HG03108 (cell line): ENCODE measurements around the gene GBGT1.

ENCODE experiments used
- ATAC-seq: cut with Tn5 transposase; IDR thresholded peaks from one replicate; pipeline ENCODE4 v1.9.1; 2021; ENCODE audit warnings: moderate library complexity; ENCODE audit not compliant: unreplicated experiment

GBGT1 gene

DNA sequence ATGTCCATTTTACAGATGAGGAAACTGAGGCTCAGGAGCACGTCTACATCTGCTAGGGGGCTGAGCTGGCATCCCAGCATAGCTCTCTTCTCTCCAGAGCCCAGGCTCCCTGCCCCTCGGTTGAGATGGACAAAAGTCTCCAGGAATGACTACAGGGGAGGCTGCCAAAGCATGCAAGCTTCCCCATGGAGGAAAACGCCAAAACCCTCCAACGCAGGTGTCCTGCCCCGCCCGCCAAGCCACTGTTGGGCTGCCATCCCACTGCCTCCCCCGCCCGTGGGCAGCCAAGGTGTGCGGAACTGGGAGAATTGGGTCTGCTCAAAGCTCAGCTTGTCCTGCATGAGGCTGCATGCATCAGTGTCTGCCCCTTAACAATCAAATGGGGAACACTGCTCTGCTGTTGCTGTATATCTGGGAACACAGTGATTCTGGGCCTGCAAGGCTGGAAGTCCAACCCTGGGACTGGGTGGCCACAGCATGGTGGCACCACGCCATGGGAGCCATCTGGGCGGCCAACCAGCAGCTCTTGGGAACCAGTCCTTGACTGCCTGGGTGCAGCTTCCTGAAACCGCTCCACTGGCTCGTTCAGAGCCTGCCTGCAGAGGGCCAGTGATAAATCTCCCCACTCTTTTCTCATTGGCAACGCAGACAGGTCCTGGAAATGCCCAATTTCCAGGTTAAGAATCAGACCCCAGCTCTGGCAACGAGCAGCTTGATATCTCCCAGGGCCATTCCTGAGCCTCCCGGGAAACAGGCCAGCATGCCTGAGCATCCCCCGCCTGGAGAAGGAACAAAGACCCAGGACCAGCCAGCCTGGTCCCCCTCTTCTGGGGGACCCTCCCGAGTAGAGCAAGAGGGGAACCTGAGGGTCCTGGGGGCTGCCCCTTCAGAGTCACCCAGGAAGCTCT lies 46.2 kb downstream of the GBGT1 start:
- ATAC-seq: no peak

DNA sequence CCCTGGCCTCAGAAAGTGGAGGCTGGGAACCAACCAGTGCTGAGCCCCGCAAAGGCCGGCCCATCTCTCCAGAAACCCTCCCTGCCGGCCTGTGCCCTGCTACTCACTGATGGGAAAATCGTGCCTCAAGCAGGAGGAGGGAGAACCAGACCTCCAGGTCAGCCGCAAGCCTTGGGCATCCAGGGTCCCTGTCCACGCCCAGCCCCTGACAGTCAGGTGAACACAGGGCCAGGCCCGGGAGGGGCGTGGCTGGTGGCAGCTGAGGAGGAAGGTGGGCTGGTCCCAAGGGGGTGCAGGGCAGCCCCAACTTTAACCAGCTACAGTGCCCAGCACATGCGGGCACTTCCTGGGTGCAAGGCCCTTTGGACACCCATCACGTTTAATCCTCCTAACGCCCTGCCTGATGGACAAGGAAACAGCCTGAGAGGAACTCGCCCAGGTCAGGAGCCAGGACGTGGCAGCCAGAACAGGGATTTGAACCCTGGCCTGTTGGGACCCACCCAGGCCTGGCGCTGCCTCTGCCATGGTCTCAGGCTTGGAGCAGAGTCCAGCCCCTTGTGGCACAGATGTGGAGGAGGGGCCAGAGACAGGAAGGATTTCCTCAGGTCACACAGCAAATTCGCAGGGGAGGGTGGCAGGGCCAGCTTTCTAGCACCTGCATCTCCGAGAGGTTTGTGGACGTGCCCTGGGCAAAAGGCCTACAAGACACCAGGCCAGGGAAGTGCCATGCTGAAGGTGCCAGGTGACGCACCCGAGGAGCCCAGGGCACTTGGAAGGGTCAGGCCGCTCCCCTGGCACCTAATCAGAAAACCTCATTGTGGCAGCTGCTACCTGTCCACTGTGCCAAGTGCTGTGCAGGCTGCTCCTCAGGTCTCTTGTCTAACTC lies 47.1 kb downstream of the GBGT1 start:
- ATAC-seq: no peak

DNA sequence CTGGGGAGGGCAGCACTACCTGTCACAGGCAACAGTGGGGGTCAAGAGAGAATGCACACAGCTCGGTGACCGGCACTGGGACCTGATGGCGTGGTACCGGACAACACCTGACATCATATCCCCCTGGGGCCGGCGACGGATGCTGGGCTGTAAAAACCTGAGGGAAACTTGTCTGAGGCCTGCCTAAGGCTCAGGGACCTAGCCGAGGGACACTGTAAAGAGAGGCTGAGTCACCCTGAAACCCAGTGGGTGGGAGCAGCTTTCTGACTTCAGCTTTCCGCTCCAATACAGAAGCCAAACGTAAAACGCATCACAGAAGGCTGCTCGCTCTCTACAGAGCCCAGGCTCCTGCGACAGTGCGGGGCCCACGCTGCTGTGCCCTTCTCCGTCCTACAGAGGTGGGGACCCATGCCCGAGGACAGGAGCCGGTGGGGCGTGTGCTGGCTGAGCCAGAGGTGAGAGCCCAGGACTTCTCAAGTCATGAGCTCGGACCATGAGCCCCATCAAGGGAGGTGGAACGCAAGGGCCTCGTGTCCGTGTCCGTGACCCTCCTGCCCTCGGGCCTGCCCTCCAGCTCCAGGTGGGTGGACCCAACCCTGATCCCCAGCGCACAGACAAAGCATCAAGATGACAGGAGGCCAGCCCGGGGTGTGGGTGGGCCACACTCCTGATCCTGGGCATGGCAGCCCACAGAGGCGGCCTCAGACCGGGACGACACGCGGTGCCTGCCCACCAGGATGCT lies 47.9 kb downstream of the GBGT1 start:
- ATAC-seq: peak; percentile 71

DNA sequence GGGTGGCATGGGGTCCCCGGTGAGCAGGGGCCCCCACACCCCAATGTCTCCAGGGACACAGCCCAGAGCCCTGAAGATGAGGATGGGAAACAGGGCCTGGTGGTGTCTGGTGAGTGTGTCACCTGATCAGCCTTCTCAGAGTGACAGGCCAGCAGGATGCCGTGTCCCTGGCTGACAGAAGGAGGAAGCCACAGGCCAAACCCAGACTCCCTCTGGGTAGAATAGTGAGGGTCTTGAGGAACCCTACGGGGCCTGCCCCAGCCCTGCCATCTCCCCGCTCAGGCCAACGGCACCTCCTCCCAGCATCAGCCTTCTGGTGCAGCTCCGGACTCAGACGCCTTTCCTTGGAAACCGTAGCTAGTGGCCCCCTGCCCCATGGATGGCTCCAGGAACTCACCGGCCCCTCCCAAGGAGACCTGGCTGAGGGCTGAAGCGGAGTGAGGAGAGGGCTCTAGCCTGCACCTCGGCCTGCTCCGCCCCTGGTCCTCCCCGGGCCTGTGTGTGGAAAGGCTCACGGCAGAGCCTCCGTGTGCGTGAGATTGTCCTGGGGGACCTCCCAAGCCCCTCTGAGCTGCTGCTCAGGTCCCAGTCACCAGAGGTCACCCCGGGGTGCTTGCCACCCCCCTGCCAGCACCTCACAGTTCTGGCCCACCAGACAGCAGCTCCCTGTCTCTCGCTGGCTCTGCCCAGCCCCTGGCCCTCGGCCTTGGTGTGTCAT lies 48.7 kb downstream of the GBGT1 start:
- no peak for ATAC-seq

DNA sequence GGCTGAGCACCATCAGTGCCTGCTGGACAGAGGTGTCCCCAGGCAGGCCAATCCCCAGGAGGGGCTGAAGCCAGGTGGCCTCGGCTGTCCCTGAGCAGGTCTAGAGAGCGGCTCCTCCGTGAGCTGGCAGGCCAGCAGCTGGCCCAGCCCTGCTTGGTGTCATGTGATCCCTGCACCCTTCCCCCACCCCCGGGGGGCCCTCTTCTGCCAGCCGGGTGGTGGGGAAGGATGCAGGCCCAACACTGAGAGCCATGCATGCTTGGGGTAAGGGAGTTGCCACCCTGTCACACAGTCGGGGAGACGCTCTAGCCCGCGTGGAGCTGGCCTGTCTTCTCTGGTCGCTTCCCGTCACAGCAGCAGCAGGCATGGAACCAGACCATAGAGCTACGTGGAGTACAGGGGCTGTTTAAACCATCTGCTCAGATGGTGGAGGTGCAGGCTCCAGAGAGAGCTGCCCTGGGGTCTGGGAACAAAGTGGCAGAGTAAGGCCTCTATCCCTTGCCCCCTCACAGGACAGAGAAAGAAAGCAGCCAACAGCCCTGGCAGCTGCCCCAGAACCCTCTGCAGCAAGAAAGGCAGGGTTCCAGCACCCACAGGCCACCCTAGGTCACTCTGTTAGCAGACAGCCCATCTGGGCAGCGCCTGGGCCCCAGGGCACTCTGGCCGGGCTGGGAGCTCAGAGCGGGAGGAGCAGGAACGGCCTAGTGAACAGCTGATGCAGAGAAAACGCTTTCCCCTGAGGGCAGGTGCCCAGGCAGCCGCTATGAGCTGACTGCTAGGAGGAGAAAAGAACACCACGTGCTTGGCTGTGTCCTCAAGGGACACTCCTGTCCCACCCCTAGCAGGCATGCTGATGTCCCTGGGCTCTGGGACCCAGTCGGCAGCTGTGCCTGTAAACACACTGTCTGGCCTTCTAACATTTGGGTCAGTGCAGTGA lies 49.5 kb downstream of the GBGT1 start:
- ATAC-seq: no peak

DNA sequence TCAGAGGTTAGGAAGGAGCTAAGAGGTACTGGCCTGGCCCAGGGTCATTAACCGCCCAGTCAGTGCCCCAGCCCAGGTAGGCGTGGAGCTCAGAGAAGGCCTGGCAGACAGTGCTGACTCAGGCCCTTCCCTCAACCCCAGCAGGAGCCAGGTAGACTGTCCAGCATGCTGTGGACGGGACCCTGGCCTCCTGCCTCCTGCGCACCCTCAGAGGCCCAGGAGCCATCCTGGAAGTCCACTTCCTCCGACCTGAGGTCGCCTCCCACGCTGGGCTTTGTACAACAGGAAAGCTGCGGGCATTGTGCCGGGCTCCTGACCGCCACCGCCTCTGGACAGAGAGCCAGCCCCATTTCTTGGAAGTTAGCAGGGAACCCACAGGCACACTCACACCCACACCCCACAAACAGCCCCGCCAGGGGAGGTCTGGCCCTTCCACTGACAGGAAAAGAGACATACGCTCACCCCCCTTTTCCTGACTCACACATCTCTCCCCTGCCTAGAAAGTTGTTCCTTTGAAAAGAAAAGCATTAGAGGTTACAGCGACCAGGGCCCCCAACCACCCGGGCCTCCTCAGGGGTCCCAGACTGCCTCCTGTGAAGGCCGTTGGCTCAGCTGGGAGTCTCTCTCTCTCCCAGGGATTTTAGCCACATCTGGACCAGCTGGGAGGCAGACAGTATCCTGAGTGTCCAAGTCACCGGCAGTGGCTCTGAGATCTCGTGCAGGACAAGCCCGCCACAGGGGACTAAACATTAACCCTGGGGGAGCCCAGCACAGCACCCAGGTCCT lies 50.4 kb downstream of the GBGT1 start:
- no peak for ATAC-seq

DNA sequence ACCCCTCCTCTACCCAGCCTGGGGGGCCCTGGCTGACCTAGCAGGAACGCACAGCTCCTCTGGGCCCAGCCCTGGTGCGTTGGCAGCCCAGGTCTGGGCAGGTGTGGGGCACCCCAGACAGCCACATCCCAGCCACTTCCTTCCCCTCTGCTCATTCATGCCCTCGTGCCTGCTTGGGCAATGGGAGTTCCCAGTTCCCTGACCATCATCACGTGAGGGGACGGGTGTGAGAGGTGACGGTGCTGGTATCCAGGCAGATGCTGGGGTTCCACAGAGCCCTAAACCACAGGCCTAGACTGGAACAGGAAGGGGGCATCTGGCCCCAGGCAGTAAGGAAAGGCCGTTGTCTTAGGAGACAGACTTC lies 51.1 kb downstream of the GBGT1 start:
- ATAC-seq: peak; percentile 24

DNA sequence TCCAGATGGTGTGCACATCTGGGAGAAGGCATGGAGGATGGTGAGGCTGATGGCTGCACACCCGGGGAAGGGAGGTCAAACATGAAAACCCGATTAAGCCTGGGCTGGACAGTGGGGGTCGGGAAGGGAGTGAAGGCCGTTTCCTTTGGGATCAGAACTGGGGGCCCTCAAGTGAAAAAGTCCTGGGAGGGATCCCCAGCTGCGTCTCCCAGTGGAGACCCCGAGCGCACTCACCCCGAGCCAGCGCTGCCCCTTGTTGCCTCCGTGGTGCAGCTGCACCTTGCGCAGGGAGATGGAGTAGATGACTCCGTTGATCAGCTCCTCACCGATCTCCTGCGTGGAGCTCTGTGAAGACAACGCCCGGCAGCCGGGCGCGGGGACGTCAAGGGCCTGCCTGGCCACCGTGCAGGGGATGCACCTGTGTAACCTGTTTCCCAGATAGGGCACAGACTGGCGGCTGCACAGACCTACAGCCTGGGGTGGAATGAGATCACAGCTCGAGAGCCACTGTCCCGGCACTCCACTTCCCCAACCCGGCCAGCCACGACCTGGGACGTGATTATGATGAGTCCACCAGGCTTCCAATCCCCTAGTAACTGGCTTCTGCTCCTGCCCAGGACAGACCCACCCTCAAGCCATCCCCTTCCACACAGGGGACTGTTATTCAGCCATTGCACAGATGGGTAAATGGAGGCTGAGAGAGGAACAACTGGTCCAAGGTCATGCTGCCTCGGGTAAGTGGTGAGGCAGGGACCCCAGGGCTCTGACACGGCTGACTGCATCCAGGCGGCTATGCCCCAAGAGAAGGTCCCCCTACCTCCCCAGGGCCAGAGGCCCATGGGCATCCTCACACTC lies 51.7 kb downstream of the GBGT1 start:
- ATAC-seq: no peak

DNA sequence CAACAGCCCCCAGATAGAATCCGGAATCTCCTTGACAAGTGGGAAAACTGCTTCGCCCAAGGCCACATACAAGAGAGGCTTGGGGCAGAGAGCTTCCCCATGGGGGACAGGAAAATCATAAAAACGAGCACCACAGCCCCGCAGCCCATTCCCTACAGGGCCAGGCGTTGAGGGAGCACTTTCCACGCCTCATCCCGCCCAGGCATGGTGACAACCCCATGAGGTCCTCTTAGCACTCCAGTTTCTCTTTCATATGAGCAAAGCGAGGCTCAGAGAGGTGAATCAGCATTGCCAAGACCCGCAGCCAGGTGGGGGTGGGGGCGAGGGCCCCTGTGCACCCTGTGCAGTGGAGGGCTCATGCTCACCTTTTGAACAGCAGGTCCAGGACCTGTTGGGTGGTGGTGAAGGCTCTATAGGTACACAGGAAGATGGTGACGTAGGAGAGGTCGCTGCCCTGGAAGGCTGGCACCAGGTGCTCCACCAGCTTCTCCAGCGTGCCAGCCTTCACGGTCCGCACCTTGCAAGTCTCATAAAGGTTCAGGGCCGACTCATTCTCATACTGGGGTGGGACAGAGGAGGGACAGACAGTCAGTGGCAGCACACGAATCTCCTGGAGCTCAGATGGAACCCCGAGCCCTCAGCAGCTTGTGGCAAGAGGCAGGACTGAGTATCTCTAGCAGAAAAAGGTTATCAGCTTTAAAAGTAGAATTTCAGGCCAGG lies 53.6 kb downstream of the GBGT1 start:
- no peak for ATAC-seq

DNA sequence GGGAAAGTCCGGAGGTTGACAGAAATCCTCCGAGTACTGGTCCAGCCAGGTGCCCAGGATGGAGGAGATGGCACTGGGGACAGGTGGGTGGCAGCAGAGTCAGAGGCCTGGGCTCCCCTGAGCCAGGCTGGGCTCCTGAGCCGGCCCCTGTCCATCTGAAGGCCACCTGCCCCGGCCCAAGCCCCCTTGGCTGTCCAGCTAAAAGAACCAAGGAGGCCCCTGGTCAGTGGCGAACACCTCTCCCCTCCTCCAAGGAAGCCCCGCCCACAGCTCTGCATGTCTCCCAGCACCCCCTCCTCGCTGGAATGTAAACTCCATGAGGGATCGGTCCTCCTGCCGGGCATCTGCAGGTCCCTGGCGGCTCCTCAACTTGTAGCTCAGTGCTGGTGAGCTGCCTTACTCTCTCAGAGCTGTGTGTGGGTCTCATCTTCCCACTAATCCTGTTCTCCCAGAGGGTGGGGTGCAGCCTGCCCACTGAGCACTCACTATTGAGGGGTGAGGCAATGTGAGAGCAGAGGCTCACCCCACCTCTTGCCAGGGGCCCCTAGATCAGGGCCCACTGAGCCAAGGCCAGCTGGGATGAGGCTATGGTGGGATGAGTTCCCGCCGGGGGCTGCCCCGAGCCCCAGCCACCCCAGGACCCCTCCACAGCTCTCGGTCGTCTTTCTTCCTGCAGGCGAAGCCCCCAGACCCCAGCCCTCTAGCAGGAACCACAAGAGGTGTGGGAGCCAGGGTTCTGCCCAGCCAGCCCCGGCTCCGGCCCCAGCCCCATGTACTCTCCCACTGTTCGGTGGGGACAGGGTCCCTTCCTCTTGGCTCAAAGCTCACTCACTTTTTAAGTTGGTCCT lies 54.7 kb downstream of the GBGT1 start:
- no peak for ATAC-seq

DNA sequence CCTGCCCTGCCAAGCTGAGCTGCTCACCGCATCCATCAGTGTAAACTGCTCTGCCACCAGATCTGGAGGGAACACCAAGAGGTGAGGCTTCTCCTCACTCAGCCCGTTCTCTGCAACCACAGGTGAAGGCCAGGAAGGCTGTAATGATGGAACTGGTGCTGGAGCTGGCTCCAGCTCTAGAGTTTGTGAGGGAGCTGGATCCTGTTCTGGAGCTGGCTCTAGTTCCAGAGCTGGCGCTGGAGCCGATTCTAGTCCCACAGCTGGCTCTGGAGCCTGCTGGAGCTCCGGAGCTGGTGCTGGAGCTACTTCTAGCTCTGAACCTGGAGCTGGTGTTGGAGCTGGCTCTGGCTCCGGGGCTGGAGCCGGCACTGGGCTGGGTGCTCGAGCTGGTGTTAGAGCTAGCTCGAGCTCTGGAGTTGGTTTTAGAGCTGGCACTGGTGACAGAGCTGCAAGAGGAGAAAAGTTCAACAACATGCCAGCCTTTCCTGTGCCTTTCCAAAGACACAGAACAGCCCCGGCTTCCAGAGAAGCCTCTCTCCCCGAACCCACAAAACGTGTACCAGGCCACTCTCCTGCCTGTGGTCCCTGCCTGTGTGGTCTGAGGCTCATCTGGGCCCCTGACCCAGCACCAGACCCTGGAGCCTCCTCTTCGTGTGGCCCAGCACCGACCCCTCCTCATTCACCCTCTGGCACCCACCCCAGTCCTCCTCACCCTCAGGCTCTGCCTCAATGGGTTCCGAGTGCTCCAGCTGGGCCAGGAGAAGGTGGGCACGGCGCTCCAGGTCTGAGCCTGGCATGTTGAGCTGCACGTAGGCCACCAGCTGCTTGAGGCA lies 55.5 kb downstream of the GBGT1 start:
- no peak for ATAC-seq

DNA sequence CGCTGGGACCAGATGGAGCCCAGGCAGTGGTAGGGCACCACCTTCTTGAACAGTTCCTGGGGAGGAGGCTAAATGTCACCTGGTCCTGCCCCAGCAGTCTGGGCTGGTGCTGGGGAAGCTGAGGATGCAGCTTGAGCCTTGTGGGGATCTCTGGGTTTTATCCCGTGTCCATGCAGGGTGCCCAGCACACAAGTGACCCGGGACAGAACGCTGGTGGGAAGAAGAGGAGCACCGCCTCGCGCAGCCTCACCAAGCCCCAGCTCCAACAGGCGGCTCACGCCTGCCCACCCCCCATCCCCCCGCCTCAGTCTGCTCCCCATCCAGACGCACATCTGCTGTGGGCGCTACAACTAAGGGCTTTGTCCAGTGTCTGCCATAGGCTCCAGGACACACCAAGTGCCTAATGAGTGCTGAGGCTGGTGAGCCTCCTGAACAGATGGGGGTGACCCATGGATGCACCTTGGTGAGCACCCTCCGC lies 56.4 kb downstream of the GBGT1 start:
- no peak for ATAC-seq

DNA sequence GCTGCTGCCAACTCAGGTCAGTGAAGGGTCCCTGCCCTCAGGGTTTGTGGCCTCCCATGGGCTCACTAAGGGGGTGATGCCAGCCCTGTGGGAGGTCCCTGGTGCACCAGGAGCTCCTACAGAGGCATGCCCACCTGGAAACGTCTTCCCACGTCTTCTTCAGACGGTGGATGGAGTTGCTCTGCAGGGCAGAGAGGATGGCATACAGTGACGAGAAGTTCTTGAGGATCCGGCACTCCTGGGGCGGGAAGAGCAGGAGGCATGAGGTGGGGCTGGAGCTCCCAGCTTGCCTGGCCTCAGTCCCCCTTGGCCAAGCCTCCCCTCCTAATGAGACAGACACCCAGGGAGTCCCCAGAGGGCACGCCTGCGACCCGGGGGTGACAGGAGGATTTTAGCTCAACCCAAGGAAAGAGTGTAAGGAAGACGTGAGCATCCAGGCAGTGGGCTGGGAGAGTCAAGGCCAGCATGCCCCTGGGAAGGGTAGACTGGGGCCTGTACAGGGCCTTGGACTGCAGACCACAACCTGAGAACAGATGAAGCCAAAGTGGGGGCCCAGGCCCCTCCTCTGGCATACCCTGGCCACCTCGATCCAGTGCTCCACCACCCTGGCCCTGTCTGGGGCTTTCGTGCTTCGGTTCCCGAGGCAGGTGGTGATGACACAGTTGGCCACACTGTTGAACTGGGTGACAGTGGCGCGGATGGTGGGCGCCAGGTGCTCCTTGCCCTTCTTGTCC lies 57.0 kb downstream of the GBGT1 start:
- no peak for ATAC-seq

DNA sequence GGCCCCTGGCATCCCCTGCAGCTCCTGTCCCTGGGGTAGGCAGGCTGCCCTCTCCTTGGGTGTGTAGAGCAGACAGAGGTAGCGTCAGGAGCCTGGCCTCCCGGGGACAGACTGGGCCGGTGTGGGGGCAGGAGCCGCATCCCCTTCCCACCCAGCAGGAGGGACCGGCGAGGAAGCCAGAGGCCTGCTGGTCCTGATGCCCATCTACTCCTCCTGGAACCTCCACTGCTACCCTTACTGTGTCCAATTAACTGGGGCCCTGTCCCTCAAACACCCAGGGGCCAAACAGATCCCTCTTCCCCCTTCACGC lies 58.3 kb downstream of the GBGT1 start:
- no peak for ATAC-seq
